Measurements from ENCODE around the gene MYDGF.
A peak's percentile ranks its signal among the peaks of the same experiment; 100 is the strongest.
"Not testable (repeated sequence)": the region's sequence is repeated elsewhere in the genome, so short reads cannot be mapped to it uniquely, and the experiment has no call there.

The MYDGF gene

GRCh38 chr19:4699826-4700692 is 29.9 kb upstream of the MYDGF start:
- DNase-seq (ENCODE audit: low read depth in 3 of 3): no peak

- no peak for DNase-seq (ENCODE audit: low read depth in 3 of 3)
Measured at GRCh38 chr19:4697304-4697703, 27.2 kb upstream of the MYDGF start.

- no peak for DNase-seq (ENCODE audit: low read depth in 3 of 3)
Measured at GRCh38 chr19:4695224-4695731, 25.1 kb upstream of the MYDGF start.

GRCh38 chr19:4694211-4694987 is 24.3 kb upstream of the MYDGF start:
- no peak for DNase-seq (ENCODE audit: low read depth in 3 of 3)

- DNase-seq (ENCODE audit: low read depth in 3 of 3): no peak
Measured at GRCh38 chr19:4693471-4694121, 23.5 kb upstream of the MYDGF start.

- DNase-seq (ENCODE audit: low read depth in 3 of 3): no peak
Measured at GRCh38 chr19:4693078-4693350, 22.9 kb upstream of the MYDGF start.

GRCh38 chr19:4692251-4693077 is 22.3 kb upstream of the MYDGF start:
- no peak for DNase-seq (ENCODE audit: low read depth in 3 of 3)

- no peak for DNase-seq (ENCODE audit: low read depth in 3 of 3)
Measured at GRCh38 chr19:4691373-4691772, 21.2 kb upstream of the MYDGF start.

GRCh38 chr19:4690361-4690760 is 20.2 kb upstream of the MYDGF start:
- DNase-seq (ENCODE audit: low read depth in 3 of 3): no peak

- no peak for DNase-seq (ENCODE audit: low read depth in 3 of 3)
Measured at GRCh38 chr19:4689403-4689802, 19.3 kb upstream of the MYDGF start.

- no peak for DNase-seq (ENCODE audit: low read depth in 3 of 3)
Measured at GRCh38 chr19:4688587-4688986, 18.4 kb upstream of the MYDGF start.

- no peak for DNase-seq (ENCODE audit: low read depth in 3 of 3)
Measured at GRCh38 chr19:4687396-4687795, 17.3 kb upstream of the MYDGF start.

- no peak for DNase-seq (ENCODE audit: low read depth in 3 of 3)
Measured at GRCh38 chr19:4686700-4687099, 16.6 kb upstream of the MYDGF start.

- no peak for DNase-seq (ENCODE audit: low read depth in 3 of 3)
Measured at GRCh38 chr19:4684312-4685095, 14.4 kb upstream of the MYDGF start.

- no peak for DNase-seq (ENCODE audit: low read depth in 3 of 3)
Measured at GRCh38 chr19:4682417-4683200, 12.5 kb upstream of the MYDGF start.

- DNase-seq (ENCODE audit: low read depth in 3 of 3): not testable (repeated sequence)
Measured at GRCh38 chr19:4680021-4680420, 9.9 kb upstream of the MYDGF start.

- peak in 2 of 3 donors; percentile 8 to 20 for DNase-seq (ENCODE audit: low read depth in 3 of 3)
Measured at GRCh38 chr19:4678881-4679790, 9.0 kb upstream of the MYDGF start.

GRCh38 chr19:4676955-4677731 is 7.0 kb upstream of the MYDGF start:
- peak in 1 of 3 donors; percentile 22 for DNase-seq (ENCODE audit: low read depth in 3 of 3)
